ENCODE measurements around the gene POLN.

Gene POLN

DNA sequence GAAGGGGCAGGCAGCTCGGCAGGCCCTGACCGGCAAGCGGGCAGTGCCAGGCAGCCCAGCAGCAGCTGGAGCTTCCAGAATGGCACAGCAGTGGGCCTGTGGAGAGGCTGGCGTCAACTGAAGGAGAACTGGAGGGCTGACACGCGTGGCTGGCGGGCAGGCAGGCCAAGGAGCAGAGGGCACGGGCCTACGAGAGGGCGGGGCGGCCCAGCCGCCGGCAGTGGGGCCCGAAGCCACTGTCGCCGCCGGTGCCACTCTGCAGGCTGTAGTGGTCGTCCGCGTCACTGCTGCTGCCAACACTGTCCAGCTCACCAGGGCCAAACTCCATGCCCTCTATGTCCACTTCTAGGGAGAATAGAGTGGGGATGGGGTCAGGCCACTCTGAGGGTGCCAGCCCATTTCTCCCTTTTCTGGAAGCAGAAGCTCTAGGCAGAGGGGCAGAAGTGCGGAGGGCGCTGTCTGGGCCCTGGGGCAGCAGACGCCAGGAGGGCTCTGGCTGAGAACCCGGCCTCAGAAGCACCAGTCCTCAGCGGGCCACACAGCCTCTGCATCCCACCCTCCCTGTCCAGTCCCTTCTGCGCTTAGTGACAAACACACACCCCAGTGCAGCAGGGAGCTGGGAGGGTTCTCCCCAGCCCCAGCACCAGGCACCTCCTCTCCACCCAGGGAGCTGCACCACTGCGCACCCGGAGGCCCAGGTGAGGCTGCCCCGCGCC is 8.6 kb upstream of the POLN start:
- TF ChIP-seq ESRRG (CRISPR knock-in tag; IDR thresholded peaks at IDR 0.05) (no peak), PPARA (CRISPR knock-in tag; IDR thresholded peaks at IDR 0.05; ENCODE audit: borderline replicate concordance) (no peak), ZC3H10 (CRISPR knock-in tag; IDR thresholded peaks at IDR 0.05) (no peak), CSDC2 (CRISPR knock-in tag; IDR thresholded peaks at IDR 0.05) (no peak), ZNF8 (CRISPR knock-in tag; IDR thresholded peaks at IDR 0.05) (no peak), TCF4 (CRISPR knock-in tag; IDR thresholded peaks at IDR 0.05; ENCODE audit: borderline replicate concordance) (no peak), TOX (CRISPR knock-in tag; IDR thresholded peaks at IDR 0.05; ENCODE audit: borderline replicate concordance) (no peak), ZFP30 (CRISPR knock-in tag; IDR thresholded peaks at IDR 0.05) (no peak), ZNF70 (CRISPR knock-in tag; IDR thresholded peaks at IDR 0.05) (no peak)
- TF ChIP-seq, protein P1, sequence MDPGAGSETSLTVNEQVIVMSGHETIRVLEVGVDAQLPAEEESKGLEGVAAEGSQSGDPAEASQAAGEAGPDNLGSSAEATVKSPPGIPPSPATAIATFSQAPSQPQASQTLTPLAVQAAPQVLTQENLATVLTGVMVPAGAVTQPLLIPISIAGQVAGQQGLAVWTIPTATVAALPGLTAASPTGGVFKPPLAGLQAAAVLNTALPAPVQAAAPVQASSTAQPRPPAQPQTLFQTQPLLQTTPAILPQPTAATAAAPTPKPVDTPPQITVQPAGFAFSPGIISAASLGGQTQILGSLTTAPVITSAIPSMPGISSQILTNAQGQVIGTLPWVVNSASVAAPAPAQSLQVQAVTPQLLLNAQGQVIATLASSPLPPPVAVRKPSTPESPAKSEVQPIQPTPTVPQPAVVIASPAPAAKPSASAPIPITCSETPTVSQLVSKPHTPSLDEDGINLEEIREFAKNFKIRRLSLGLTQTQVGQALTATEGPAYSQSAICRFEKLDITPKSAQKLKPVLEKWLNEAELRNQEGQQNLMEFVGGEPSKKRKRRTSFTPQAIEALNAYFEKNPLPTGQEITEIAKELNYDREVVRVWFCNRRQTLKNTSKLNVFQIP (CRISPR knock-in tag; IDR thresholded peaks at IDR 0.05; ENCODE audit: borderline replicate concordance, low read depth) = no peak
- TF ChIP-seq, protein P2, sequence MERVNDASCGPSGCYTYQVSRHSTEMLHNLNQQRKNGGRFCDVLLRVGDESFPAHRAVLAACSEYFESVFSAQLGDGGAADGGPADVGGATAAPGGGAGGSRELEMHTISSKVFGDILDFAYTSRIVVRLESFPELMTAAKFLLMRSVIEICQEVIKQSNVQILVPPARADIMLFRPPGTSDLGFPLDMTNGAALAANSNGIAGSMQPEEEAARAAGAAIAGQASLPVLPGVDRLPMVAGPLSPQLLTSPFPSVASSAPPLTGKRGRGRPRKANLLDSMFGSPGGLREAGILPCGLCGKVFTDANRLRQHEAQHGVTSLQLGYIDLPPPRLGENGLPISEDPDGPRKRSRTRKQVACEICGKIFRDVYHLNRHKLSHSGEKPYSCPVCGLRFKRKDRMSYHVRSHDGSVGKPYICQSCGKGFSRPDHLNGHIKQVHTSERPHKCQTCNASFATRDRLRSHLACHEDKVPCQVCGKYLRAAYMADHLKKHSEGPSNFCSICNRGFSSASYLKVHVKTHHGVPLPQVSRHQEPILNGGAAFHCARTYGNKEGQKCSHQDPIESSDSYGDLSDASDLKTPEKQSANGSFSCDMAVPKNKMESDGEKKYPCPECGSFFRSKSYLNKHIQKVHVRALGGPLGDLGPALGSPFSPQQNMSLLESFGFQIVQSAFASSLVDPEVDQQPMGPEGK (CRISPR knock-in tag; IDR thresholded peaks at IDR 0.05; ENCODE audit: borderline replicate concordance) = no peak
- TF ChIP-seq, protein P3, sequence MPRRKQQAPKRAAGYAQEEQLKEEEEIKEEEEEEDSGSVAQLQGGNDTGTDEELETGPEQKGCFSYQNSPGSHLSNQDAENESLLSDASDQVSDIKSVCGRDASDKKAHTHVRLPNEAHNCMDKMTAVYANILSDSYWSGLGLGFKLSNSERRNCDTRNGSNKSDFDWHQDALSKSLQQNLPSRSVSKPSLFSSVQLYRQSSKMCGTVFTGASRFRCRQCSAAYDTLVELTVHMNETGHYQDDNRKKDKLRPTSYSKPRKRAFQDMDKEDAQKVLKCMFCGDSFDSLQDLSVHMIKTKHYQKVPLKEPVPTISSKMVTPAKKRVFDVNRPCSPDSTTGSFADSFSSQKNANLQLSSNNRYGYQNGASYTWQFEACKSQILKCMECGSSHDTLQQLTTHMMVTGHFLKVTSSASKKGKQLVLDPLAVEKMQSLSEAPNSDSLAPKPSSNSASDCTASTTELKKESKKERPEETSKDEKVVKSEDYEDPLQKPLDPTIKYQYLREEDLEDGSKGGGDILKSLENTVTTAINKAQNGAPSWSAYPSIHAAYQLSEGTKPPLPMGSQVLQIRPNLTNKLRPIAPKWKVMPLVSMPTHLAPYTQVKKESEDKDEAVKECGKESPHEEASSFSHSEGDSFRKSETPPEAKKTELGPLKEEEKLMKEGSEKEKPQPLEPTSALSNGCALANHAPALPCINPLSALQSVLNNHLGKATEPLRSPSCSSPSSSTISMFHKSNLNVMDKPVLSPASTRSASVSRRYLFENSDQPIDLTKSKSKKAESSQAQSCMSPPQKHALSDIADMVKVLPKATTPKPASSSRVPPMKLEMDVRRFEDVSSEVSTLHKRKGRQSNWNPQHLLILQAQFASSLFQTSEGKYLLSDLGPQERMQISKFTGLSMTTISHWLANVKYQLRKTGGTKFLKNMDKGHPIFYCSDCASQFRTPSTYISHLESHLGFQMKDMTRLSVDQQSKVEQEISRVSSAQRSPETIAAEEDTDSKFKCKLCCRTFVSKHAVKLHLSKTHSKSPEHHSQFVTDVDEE (CRISPR knock-in tag; IDR thresholded peaks at IDR 0.05) = no peak
- no peak for ATAC-seq

DNA sequence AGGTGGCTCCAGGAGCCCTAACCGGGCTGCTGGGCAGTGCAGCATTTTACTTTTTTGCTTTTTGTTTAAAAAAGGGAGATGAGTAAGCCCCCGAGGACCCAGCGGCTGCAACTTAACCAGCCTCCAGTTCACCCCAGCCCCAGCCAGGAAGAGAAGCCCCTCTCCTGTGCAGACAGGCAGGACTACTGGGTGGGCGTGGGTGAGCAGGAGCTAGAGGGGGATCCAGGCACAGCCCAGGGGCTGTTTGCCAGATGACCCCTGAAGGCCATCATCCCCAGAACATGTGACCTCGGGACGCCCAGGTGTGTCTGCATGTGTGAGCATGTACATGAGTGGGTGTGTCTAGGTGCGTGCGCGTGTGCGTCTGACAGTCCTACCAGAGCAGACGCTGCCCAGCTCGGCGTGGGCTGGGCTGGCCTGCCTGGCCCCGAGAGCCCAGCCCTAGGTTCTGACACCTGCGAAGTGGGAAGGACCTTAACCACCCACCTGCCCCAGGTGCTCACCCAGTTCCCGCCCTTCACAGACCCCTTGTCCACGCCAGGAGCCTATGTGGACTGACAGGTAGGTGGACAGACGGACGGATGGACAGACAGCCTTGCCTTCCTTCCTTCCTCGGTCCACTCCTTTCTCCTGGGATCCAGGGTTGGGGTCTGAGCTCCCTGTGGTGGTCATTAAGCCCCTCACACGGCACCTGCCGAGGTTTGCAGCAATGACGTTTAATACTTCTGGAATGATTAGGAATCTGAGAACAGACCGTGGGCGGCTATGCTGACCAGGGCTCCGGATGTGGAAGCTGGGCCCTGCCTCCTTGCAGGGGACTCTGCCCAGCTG is 7.8 kb upstream of the POLN start:
- TF ChIP-seq RARB (CRISPR knock-in tag; IDR thresholded peaks at IDR 0.05) (no peak), ZNF565 (CRISPR knock-in tag; conservative IDR thresholded peaks at IDR 0.05; ENCODE audit: low read depth) (no peak), SNAI2 (CRISPR knock-in tag; IDR thresholded peaks at IDR 0.05) (no peak), ZNF70 (CRISPR knock-in tag; IDR thresholded peaks at IDR 0.05) (no peak), ZFP3 (CRISPR knock-in tag; IDR thresholded peaks at IDR 0.05) (no peak), BACH2 (CRISPR knock-in tag; IDR thresholded peaks at IDR 0.05; ENCODE audit: borderline replicate concordance) (no peak), ISL1 (CRISPR knock-in tag; IDR thresholded peaks at IDR 0.05) (no peak), ZNF8 (CRISPR knock-in tag; IDR thresholded peaks at IDR 0.05) (no peak), PPARA (CRISPR knock-in tag; IDR thresholded peaks at IDR 0.05; ENCODE audit: borderline replicate concordance) (no peak)
- TF ChIP-seq, protein P2 (CRISPR knock-in tag; IDR thresholded peaks at IDR 0.05; ENCODE audit: borderline replicate concordance) = no peak
- TF ChIP-seq, protein P4, sequence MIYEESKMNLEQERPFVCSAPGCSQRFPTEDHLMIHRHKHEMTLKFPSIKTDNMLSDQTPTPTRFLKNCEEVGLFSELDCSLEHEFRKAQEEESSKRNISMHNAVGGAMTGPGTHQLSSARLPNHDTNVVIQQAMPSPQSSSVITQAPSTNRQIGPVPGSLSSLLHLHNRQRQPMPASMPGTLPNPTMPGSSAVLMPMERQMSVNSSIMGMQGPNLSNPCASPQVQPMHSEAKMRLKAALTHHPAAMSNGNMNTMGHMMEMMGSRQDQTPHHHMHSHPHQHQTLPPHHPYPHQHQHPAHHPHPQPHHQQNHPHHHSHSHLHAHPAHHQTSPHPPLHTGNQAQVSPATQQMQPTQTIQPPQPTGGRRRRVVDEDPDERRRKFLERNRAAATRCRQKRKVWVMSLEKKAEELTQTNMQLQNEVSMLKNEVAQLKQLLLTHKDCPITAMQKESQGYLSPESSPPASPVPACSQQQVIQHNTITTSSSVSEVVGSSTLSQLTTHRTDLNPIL (CRISPR knock-in tag; IDR thresholded peaks at IDR 0.05; ENCODE audit: low read depth) = no peak
- TF ChIP-seq, protein P1 (CRISPR knock-in tag; IDR thresholded peaks at IDR 0.05; ENCODE audit: borderline replicate concordance, low read depth) = no peak
- ATAC-seq = no peak

Data from SK-N-SH treated with all-trans-retinoic acid at 6 μM for 48 hours (cell line).